HG03095 (cell line): ENCODE measurements around the gene TMED10.
A peak's percentile ranks its signal among the peaks of the same experiment; 100 is the strongest.

Experiments
- ATAC-seq: cut with Tn5 transposase; IDR thresholded peaks from one replicate; pipeline ENCODE4 v1.9.1; 2021; ENCODE audit warnings: moderate library complexity; ENCODE audit not compliant: unreplicated experiment

TMED10 gene

DNA sequence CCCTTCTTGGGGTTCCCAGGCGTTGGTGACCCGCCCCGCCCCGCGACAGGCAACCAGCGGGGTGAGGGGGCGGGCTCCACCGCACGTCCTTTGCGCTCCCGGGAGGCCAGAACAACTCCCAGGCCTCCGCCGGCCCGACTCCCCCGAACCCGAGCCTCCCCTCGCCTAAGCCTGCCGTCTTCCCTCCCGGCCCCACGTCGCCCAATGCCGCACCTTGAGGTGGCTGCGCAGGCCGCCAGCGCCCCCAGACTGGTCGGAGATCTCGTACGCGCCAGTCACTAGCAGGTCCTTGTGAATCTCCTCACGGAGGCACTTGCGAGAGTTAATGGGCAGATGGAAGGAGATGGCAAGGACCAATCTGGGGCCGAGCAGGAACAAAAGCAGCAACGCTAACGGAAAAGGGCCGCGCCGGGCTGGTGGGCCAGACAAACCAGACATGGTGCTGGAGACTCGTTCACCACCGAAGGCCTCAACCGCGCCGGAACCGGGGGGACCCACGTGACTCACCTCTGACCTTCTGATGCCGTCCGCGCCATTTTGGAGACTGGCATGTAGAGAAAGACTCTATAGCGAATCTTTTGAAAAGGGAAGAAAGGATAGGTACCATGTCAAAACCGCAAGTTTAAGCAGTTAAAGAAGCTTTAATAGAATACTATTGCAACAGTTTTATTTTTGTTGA is at the start of gene TMED10:
Gene TMED10, minus strand, starts transcription at position 471 of the 679 bp plus-strand sequence. Its CDS starts 33 bp downstream, at position 438.
- ATAC-seq: peak; percentile 63

DNA sequence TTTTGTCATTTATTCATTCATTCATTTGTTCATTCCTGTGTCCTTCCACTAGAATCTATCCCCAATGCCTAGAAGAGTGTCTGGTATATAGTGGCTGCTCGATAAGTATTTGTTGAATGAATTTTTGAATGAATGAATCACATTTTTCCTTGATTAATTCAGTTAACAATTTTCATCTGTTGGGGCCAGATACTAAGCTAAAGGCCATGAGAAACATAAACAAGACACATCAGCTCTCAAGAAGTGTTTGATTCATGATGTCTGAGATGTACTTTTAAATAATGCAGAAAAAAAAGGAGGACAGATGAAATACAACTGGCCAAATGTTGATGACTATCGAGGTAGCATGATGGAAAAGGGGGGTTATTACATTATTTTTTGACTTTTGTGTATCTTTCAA is 48.1 kb upstream of the TMED10 start:
- no peak for ATAC-seq

DNA sequence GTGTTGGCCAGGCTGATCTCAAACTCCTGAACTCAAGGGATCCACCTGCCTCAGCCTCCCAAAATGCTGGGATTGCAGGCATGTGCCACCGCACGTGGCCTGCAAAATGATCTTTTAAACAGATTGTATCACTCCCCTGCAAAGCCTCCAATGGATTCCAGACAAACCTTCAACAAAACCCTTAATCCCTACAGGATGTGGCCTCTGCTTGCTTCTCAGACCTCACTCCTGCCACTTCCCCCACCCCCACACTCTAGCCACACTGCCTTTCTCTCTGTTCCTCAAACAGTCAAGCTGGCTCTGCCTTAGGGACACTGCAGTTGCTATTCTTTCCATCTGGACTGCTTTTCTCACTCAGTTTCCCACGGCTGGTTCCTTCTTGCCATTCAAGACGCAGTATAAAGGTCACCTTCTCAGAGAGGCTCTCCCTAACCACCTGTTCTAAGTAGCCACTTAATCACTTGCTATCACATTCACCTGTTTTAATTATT is 47.3 kb upstream of the TMED10 start:
- ATAC-seq: peak; percentile 58

DNA sequence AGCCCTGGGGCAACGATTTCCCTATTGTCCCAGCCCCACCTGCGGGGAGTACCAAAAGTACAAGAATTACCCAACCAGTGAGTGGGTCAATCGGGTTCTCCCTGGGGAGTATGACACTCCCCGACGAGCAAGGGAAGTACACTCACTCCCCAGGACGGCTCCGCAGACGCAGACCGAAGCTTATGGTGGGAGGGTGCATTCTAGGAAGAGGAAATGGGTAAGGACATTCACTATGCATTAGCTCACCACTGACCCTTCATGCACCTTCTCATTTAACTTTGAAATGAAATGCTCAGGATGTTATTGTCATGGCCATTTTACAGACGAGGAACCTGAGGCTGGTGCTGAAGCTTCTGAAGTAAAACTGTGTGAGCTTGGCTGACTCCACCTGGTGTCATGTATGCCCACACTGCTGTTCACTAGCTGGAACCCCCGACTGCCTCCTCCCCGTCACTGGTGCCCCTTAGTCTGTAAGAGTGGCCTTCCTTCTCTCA is 45.8 kb upstream of the TMED10 start:
- ATAC-seq: peak; percentile 59

DNA sequence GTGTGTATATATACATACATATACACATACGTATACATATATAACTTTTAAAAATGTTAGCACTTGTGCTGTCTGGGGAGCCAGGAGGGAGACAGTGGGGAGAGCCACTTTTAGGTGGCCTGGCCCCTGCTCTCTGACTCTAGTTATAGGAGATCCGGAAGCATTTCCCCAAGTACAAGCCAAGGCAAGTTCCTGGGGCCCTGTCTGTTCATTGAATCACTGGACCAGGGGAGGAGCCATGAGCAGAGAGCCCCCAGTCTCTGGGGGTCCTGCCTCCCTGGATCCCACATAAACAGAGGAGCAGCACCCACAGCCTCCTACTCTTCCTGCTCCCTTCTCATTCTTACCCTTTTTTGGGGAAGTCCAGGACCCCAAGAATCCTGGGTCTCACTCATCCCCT is 45.4 kb upstream of the TMED10 start:
- peak; percentile 11 for ATAC-seq

DNA sequence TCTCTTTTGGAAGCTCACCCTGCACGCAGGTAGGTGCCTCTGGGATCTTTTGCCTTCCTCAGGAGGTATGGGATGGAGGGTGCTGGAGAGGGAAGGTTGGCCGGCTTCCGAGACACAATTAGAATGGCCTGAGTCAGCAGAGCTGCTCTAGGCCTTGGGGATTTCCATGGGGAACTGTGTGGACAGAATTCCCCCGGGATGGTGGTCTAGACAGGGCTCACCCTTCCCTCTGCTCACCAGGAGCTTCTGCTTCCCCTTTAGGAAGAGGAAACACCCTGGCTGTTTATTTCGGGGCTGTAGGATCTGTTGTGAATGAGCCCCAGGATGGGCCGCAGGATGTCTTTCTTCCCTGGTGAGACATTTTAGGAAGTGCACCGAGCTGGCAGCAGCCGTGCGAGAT is 43.7 kb upstream of the TMED10 start:
- no peak for ATAC-seq

DNA sequence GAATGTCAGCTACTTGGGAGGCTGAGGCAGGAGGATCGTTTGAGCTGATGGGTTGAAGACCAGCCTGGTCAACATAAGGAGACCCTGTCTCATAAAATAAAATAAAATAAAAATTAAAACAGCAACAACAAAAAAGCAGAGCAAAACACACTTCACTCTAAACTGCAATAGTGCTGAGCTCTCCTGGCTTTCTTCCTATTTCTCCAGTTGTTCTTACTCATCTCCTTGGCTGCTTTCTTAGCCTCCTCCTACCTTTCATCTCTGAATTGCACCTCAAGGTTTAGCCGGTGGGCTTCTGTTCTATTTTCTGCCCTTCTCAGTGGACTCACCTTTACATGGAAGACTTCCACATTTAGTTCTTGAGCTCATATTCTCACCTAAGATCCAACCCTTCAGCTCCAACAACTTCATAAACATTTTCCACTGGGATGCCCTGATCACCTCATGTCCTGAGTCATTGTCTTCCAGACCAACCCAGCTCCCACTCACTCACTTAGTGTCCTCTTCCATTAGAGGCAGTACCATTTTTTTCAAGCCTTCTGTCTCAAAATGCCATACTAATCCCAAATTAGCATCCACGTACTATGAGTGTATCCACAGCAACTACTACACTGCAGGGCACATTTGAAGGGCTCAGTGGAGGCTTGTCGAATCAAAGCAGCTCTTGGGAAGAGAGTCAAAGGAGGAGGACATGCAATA is 41.2 kb upstream of the TMED10 start:
- ATAC-seq: no peak

DNA sequence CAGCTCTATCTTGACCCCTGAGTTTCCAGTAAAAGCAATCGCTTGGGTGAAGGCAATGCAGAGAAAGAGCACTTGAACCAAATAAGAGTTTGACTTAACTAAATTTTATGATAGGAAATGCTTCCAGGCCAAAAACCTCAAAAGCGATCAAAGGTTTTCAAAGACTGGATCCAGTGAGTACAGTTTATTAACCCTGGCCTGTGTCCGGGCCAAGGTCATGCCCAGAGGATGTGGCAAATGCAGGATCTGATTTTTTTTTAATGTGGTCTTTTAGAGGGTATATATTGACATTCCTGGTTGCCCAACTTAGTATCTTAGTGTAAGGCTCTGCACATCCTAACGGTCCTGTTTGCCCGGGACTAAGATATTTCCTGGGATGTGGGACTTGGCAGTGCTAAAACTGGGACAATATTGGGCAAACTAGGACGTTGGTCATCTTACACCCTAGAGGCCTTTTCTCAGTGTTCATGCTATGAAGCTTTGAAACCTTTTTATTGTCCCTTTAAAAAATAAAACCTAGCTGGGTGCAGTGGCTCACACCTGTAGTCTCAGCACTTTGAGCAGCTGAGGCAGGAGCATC is 40.1 kb upstream of the TMED10 start:
- no peak for ATAC-seq

DNA sequence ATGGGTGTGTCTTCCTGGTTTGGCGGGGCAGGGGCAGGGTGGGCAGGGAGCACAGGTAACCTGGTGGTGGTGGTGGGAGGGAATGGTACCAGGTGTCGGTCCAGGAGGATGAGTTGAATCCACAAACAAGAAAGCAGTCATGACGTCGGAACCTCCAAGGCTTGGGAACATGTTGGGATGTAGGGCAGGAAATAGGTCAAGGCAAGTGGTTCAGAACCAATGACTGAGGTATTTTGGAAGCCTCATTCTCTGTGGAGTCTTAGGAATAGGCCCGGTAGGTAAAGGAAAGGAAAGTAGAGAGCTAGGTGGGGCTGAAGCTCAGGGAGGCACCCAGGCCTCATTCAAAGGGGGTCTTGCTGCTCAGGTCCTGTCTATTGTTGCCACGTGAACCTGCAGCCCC is 39.1 kb upstream of the TMED10 start:
- no peak for ATAC-seq

DNA sequence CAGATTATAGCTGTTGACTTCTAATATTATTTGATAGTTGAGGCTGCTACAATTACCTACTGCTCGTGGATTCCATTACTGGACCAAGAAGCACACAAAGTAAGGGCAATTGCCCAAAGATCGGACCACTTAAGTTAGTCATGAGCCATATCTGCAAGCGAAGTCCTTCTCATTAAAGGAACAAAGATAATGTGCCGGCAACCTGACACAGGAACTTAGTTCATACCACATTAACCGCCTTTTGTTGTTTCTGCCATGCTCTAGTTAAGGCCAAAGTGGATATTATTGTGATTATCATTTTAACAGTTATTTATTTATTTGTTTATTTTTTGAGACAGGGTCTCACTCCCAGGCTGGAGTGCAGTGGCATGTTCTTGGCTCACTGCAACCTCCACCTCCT is 38.1 kb upstream of the TMED10 start:
- ATAC-seq: no peak

DNA sequence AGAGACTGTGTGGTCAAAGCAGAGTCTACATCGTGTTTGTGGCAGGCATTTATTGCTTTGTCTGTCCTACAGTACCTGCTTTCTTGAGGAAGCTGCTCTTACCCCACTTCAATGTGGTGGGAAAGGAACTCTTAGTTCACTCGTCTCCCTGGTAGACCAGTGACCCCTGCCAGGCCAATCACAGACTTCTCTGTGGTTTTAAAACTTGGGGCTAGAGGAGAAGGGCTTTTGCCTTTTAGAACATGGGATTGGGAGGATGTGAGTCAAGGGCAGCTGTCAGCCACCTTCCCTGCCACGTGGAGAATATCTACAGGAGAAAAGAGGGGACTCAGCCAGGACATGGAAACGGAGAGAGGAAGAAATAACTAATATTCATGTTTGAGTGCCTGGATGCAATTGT is 36.8 kb upstream of the TMED10 start:
- no peak for ATAC-seq

DNA sequence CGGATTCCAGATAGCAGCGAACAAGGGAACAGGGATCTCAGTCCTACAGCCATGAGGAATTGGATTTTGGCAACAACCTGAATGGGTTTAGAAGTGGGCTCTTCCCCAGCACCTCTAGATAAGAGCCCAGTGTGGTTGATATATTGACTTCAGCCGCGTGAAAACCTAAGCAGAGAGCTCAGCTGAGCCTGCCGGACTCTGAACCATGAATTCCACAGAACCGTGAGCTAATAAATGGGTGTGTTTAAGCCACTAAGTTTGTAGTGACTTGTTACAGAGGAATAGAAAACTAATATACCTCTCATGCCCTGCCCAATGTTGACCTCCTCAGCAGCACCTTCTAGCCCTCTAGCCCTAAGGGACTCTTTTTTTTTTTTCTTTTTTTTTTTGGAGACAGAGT is 32.4 kb upstream of the TMED10 start:
- no peak for ATAC-seq

DNA sequence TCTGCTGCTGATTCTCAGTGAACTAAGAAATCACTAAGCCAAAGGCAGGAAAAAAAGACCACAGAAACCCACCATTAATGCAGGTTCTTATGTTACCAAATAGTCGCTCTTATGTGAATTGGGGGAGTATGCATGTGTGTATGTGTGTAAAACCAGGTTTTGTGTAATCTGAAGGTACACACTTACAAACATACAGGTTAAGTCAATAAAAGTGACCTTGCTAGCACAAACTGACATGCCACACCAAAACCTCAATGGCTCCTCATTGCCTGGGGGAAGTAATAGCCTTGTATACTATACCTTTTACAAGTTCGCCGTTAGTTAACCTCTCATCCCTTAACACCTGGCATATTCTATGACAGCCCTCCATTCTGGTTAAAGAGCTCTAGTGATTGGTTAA is 29.8 kb upstream of the TMED10 start:
- ATAC-seq: no peak

DNA sequence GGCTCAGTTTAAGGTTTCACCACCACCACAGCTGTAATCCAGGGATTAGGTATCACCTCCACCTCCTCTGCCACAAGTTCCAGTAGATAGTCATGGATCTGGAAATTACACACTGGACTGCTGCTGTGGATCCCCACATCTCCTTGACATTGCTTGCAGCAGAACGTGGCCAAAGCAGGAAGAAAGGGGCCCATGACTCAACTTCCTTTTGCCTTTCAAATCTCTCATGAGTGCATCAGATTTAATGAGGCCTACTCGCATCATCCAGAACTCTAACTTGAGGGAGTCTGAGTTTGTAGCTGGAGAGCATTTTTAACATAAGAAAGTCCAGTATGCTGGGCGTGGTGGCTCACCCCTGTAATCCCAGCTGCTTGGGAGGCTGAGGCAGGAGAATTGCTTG is 29.2 kb upstream of the TMED10 start:
- no peak for ATAC-seq

DNA sequence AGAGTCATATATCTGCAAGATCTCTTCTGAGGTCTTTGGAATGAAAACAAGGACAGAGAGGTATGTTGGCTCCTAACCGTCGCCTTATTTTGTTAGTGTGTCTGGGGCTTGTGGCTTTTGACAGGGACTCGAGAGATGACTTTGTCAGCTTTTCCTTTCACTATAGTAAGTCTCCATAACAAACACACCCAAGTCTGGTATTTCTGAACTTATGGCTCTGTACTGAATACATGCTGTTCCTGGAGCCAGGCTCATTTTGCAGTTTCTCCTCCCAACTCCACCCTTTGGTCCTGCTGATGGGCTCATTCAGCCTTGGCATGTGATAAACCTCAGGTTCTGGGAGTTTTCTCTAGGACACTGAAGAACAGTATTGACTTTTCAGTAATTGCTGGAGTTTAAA is 27.7 kb upstream of the TMED10 start:
- ATAC-seq: no peak

DNA sequence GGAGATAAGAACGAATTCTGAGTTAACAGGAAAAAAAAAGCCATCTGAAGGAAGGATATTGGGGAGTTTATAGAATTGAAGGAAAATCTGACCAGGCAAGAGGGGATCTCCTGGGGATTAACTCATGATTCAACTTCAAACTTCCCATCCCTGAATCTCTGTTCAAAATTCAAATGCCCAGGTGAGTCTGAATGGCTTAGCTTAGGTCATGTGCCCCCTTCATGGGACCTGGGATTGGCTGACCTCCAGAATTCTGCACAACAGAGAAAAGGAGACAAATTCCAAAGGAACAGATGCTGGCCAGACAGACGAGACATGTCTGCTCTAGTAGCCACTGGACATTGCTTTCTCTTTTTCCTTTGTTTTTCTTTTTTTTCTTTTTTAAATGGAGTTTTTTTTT is 26.2 kb upstream of the TMED10 start:
- no peak for ATAC-seq

DNA sequence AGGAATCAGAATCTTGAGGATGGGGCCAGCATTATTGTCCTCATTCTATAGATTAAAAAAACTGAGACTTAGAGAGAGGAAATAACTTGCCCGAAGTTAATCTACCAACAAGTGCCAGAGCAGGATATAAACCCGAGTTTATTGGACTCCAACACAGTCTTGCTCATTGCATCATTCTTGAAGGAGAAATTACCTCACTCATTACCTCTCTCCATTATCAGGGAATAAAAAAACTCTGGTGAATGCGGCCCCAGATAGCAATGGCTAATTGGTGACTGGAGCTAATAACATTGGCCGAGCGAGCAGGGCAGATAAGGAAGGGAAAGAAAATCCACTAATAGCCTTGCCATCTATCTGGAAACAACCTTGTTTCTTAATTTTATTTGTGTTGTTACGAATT is 24.7 kb upstream of the TMED10 start:
- no peak for ATAC-seq

DNA sequence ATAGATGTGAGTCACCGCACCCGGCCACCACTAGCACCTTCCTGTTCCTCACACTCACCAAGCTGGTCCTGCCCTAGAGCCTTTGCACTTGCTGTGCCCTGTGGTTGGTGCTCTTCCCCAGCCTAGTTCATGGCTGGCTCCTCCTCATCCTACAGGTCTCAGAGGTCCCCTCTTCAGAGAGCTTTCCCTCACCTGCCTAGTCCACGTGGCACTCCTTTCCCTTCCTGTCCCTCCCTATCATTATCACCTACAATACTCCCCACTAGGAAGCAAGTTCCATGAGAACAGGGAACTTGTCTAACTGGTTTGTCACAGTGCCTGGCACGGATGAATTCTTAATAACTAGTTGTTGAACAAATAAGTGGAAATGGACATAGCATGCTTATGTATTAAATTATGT is 24.0 kb upstream of the TMED10 start:
- ATAC-seq: no peak

DNA sequence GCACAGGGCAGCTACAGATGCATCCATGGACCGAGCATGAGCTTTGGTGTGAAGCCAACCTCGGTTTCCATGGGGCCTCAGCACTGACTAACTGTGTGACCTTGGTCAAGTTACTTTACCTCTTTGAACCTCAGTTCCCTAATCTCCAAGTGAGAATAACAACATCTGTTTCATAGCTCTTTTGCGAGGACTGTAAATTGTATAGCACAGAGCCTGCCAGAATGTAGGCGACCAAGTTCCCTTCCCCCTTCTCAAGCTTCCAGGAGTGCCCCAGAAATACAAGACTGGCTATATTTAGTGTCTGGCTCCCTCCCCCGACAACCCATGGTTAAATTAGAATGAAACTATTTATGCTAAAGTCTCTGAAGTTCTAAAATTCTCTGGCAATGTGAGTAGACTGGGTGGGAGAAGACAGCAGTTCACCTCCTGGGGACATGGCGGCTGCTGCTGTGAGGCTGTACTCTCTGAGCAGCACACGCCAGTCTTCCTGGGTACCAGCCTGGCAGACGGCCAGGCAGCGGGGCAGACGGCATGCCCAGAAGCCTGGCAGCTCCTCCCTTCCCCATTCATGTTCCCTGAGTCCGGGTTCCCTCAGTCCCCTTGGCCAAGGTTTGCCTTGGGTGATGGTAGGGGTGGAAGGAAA is 22.0 kb upstream of the TMED10 start:
- ATAC-seq: no peak

DNA sequence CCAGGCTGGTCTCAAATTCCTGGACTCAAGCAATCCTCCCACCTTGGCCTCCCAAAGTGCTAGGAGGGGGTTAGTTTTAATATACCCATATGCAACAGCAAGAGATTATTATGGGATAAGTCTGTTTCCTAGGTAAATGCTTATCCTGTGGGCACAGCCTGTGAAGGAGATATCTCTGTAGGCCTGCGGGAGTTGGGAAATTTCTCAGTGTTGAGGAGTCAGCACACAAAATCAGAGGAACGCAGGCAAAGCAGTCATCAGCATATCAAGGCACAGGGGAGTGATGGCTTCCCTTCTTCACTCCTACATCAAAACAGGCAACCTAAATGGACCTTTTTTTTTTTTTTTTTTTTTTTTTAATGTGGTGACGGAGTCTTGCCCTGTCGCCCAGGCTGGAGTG is 20.9 kb upstream of the TMED10 start:
- ATAC-seq: no peak

DNA sequence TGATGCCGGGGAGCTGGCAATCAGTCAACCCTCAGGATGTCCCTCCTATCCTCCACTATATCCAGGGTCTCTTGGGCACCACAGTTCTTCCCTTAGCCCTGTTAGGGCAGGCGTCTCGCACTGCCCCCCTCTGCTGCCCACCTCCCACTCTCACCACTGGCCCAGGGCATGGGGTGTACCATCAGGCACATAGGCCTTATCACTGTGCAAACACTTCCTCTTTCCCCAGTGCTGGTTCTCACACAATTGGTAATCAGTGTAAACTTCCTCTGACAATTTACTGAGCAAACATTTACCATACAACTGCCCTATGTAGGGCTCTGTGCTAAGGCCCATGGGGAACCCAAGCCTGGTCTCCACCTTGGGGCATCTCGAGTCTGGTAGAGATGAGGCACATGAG is 20.1 kb upstream of the TMED10 start:
- ATAC-seq: no peak

DNA sequence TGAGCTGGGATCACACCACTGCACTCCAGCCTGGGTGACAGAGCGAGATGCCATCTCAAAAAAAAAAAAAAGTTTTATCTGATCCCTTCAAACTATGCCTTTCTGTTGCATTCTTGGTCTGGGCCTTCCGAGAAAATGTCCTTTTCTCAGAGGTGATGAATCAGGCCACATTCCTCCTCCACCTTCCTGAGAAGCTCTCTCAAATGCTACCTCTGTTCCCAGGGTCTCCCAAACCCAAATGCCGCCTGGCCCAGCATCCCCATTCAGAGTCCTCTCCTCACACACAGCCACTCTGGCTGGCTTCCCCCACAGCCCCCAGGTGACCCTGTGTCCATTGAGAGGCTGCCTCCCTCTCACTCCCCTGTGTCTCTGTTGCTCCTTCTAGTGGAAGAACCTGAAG is 19.7 kb upstream of the TMED10 start:
- ATAC-seq: no peak
